KOPT-K1 (cell line): ENCODE measurements around the gene OR10K2.
"Not testable (repeated sequence)": the region's sequence is repeated elsewhere in the genome, so short reads cannot be mapped to it uniquely, and the experiment has no call there.

ENCODE experiments used
- H3K27ac ChIP-seq: fragments of 200-600 bp; sonication (generic); 2 replicates; pipeline ENCODE4 v1.5.1; 2016; ENCODE audit warnings: antibody characterized with exemption, mild to moderate bottlenecking, low read depth, low read length; ENCODE audit not compliant: poor library complexity, severe bottlenecking
- H3K36me3 ChIP-seq: fragments of 200-600 bp; sonication (generic); 2 replicates; pipeline ENCODE4 v1.5.1; 2017; ENCODE audit warnings: antibody characterized with exemption, mild to moderate bottlenecking, low read length, moderate library complexity; ENCODE audit not compliant: insufficient read depth
- H3K9me3 ChIP-seq: fragments of 200-600 bp; sonication (generic); 2 replicates; pipeline ENCODE4 v1.5.1; 2017; ENCODE audit warnings: antibody characterized with exemption, low read length, mild to moderate bottlenecking; ENCODE audit not compliant: insufficient read depth, poor library complexity, severe bottlenecking

The OR10K2 gene

GRCh38 chr1:158426137-158426536, at the start of gene OR10K2:
TSS of gene OR10K2 (minus strand) at chr1:158426237. CDS start at chr1:158420866, 5,371 bp downstream.
- H3K36me3 ChIP-seq: no peaks in the 10 kb centered on the region
- peaks cover 6% of the 10 kb centered on the region for H3K9me3 ChIP-seq
- peak within 1 kb of the TSS; percentile 66 for H3K27ac ChIP-seq

GRCh38 chr1:158471920-158472319, 45.9 kb upstream of the OR10K2 start, which contains the start of gene OR10R2:
TSS of gene OR10R2 (plus strand) at chr1:158472220. CDS start at chr1:158472326, 106 bp downstream.
- H3K9me3 ChIP-seq: peaks cover 5% of the 10 kb centered on the region
- no peak within 1 kb of the TSS for H3K27ac ChIP-seq
- H3K36me3 ChIP-seq: no peaks in the 10 kb centered on the region

GRCh38 chr1:158461534-158461933, 35.5 kb upstream of the OR10K2 start, which contains the start of gene OR10K1:
TSS of gene OR10K1 (plus strand) at chr1:158461834. CDS start at chr1:158465562, 3,728 bp downstream.
- H3K36me3 ChIP-seq: no peaks in the 10 kb centered on the region
- no peaks in the 10 kb centered on the region for H3K9me3 ChIP-seq
- no peak within 1 kb of the TSS for H3K27ac ChIP-seq

- H3K36me3 ChIP-seq: no peaks in the 10 kb centered on the region
- H3K27ac ChIP-seq: no peak overlapping the region
- H3K9me3 ChIP-seq: peaks cover 4% of the 10 kb centered on the region
Measured at GRCh38 chr1:158458263-158458662, 32.2 kb upstream of the OR10K2 start.

GRCh38 chr1:158457246-158457645, 31.2 kb upstream of the OR10K2 start:
- Histone ChIP-seq H3K27ac (no peak overlapping the region), H3K36me3 (no peaks in the 10 kb centered on the region), H3K9me3 (peaks cover 14% of the 10 kb centered on the region)

GRCh38 chr1:158454537-158454936, 28.5 kb upstream of the OR10K2 start:
- Histone ChIP-seq H3K27ac (no peak overlapping the region), H3K36me3 (no peaks in the 10 kb centered on the region), H3K9me3 (peaks cover 28% of the 10 kb centered on the region)

GRCh38 chr1:158445376-158445775, 19.3 kb upstream of the OR10K2 start:
- Histone ChIP-seq H3K9me3 (peaks cover 2% of the 10 kb centered on the region), H3K27ac (peak overlapping the region; percentile 64), H3K36me3 (no peaks in the 10 kb centered on the region)

GRCh38 chr1:158434741-158435140, 8.7 kb upstream of the OR10K2 start:
- peak overlapping the region; percentile 17 for H3K27ac ChIP-seq
- peaks cover 28% of the 10 kb centered on the region for H3K9me3 ChIP-seq
- no peaks in the 10 kb centered on the region for H3K36me3 ChIP-seq

GRCh38 chr1:158430163-158430562, 4.1 kb upstream of the OR10K2 start:
- not testable (repeated sequence) for H3K27ac ChIP-seq, H3K36me3 ChIP-seq
- H3K9me3 ChIP-seq: peaks cover 27% of the 10 kb centered on the region

- Histone ChIP-seq H3K27ac (peak overlapping the region; percentile 66), H3K9me3 (no peaks in the 10 kb centered on the region), H3K36me3 (no peaks in the 10 kb centered on the region)
Measured at GRCh38 chr1:158425027-158425426, 1.0 kb downstream of the OR10K2 start.

- Histone ChIP-seq H3K9me3 (no peaks in the 10 kb centered on the region), H3K36me3 (no peaks in the 10 kb centered on the region), H3K27ac (no peak overlapping the region)
Measured at GRCh38 chr1:158422212-158422611, 3.8 kb downstream of the OR10K2 start.

- no peaks in the 10 kb centered on the region for H3K9me3 ChIP-seq
- H3K36me3 ChIP-seq: no peaks in the 10 kb centered on the region
- H3K27ac ChIP-seq: no peak overlapping the region
Measured at GRCh38 chr1:158417586-158417985, 8.5 kb downstream of the OR10K2 start.

GRCh38 chr1:158414651-158415345, 11.2 kb downstream of the OR10K2 start:
- H3K9me3 ChIP-seq: no peaks in the 10 kb centered on the region
- H3K27ac ChIP-seq: no peak overlapping the region
- H3K36me3 ChIP-seq: no peaks in the 10 kb centered on the region

GRCh38 chr1:158407092-158407491, 18.9 kb downstream of the OR10K2 start:
- H3K9me3 ChIP-seq: no peaks in the 10 kb centered on the region
- H3K27ac ChIP-seq: peak overlapping the region; percentile 96

GRCh38 chr1:158400871-158401270, 25.2 kb downstream of the OR10K2 start:
- Histone ChIP-seq H3K36me3 (no peaks in the 10 kb centered on the region), H3K27ac (peak overlapping the region; percentile 96), H3K9me3 (no peaks in the 10 kb centered on the region)

More at GRCh38 chr1:158407092-158407491, 18.9 kb downstream of the OR10K2 start:
- H3K36me3 ChIP-seq: no peaks in the 10 kb centered on the region
